Stomach (tissue), 9 donors: ENCODE data around the gene SGMS1. TPM values are rescaled to one million over a fixed set of nuclear protein-coding genes. Genes with fewer than 3 reads are reported as not detected.

Source experiments
- DNase-seq, 2 donors: peaks; one replicate each; pipeline versions ENCODE4 v3.0.0 to v3.0.0-alpha.2; 2013 to 2019
- H3K27ac ChIP-seq, 5 donors: fragments of 200-600 bp in 4 of 5; sonication (generic) in 4 of 5; one replicate each; pipeline ENCODE4 v1.5.1; 2013 to 2019; ENCODE audit warnings: mild to moderate bottlenecking in 1 of 5, moderate library complexity in 1 of 5
- H3K27me3 ChIP-seq, 3 donors: fragments of 200-600 bp; sonication (generic); one replicate each; pipeline ENCODE4 v1.5.1; 2017 to 2019; ENCODE audit warnings: mixed run types in 1 of 3
- H3K36me3 ChIP-seq, 4 donors: fragments of 200-600 bp; sonication (generic); 1 replicate in 3 of 4; 2 replicates in 1 of 4; pipeline ENCODE4 v1.5.1; 2016 to 2019
- H3K4me1 ChIP-seq, 4 donors: fragments of 200-600 bp; sonication (generic); one replicate each; pipeline ENCODE4 v1.5.1; 2016 to 2019
- H3K4me3 ChIP-seq, 4 donors: fragments of 200-600 bp; sonication (generic) in 3 of 4; one replicate each; pipeline ENCODE4 v1.5.1; 2016 to 2019; ENCODE audit warnings: mild to moderate bottlenecking in 1 of 4
- H3K9me3 ChIP-seq, 4 donors: fragments of 200-600 bp; sonication (generic); one replicate each; pipeline ENCODE4 v1.5.1; 2016 to 2019
- EP300 ChIP-seq: sonication (generic); formaldehyde crosslinking; IDR thresholded peaks from one replicate; pipeline ENCODE4 v1.6.1; 2017; ENCODE audit warnings: antibody characterized with exemption
- POLR2A ChIP-seq, 4 donors: fragments of 450-650 bp; IDR thresholded peaks; one replicate each; pipeline ENCODE4 v1.6.1; 2016; ENCODE audit warnings: antibody characterized with exemption in 4 of 4, control low read depth in 2 of 4, mild to moderate bottlenecking in 1 of 4, moderate library complexity in 1 of 4
- POLR2AphosphoS5 ChIP-seq, 3 donors: sonication (generic); formaldehyde crosslinking; IDR thresholded peaks; one replicate each; pipeline ENCODE4 v1.6.1; 2016; ENCODE audit warnings: antibody characterized with exemption in 3 of 3
- WGBS, 5 donors: extraction: QIAGEN DNeasy Blood & Tissue Kit in 3 of 5; methylation state at CpG; one replicate each; pipeline versions ENCODE4 v1.1.5 to v1.1.7; 2013 to 2018; 5-methylcytosine and 5-hydroxymethylcytosine counted together
- intact Hi-C: fragments of 100-400 bp; cut with DNase I; formaldehyde crosslinking; loops from one replicate; pipeline ENCODE4 v1.15.1; 2023; ENCODE audit warnings: low total_unique reads
- polyA plus RNA-seq, 3 donors: library from polyadenylated mRNA; stranded (reverse); fragments of 200-250 nt; gene quantifications; one replicate each; pipeline ENCODE4 v1.2.3, GENCODE V29; 2013
- total RNA-seq, 5 donors: library from RNA; depleted of rRNA; stranded (reverse); fragments of >200 nt; gene quantifications; one replicate each; pipeline versions ENCODE4 v1.1.0 to v1.2.3, GENCODE V29; 2014 to 2016
- TF ChIP-seq, protein P1 (sequence below), 7 experiments: fragments of 450-650 bp in 4 of 7; fragments of 200-600 bp in 3 of 7; sonication (generic) in 3 of 7; IDR thresholded peaks; one replicate each; pipeline ENCODE4 v1.5.1; 2016 to 2019; ENCODE audit warnings: antibody characterized with exemption in 7 of 7, control low read depth in 2 of 7, mild to moderate bottlenecking in 1 of 7
- donor health status: healthy with polysubstance abuse.
- donor health status: Bipolar disorder and iron deficiency.
- donor health status: healthy.

SGMS1 gene
- total and polyA plus RNA-seq, 8 donors = 6.2 to 229 (median 49.6) TPM

DNA sequence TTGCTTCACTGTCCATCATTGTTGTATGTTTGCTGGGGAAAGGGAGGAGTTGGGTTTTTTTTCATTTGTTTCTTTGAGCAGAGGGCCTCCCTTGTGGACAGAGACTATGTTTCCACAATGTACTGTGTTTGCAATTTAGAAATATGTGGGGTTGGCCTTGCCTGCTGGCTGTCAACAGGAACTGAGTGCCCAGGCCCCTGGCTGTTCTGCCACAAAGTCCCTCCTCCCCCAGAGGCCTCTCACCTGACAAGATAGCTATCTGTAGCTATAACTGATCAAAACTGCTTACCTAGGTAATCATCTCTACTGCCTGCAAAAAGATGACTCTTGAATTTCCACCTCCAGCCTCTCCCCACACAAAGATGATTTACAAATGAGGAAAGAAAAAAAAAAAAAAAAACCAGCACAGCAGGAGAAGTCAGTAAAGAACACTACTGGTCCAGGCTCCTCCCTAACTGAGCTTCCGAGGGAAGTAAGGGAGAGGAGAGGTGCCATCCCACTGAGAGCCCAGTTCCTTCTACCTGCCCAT lies 121.8 kb downstream of the SGMS1 start:
- H3K36me3 ChIP-seq = no peaks in the 10 kb centered on the region
- peaks cover 0 to 43% (median 18%) of the 10 kb centered on the region in 4 donors for H3K4me1 ChIP-seq
- H3K27ac ChIP-seq = peak overlapping the region in 4 of 5 donors; percentile 12 to 69 (median 50)
- 33 to 76% (median 52%) methylated on average over 1 of the region's 1 CpG for WGBS, 5 donors
- no peak for DNase-seq
- no peaks in the 10 kb centered on the region for H3K9me3 ChIP-seq
- no peak for TF ChIP-seq POLR2AphosphoS5 (IDR thresholded peaks at IDR 0.05)
- TF ChIP-seq POLR2A (IDR thresholded peaks at IDR 0.05) = no peak
- no peak for TF ChIP-seq EP300
- H3K4me3 ChIP-seq = no peak overlapping the region
- H3K27me3 ChIP-seq = no peaks in the 10 kb centered on the region
- intact Hi-C loops = no loop called here

DNA sequence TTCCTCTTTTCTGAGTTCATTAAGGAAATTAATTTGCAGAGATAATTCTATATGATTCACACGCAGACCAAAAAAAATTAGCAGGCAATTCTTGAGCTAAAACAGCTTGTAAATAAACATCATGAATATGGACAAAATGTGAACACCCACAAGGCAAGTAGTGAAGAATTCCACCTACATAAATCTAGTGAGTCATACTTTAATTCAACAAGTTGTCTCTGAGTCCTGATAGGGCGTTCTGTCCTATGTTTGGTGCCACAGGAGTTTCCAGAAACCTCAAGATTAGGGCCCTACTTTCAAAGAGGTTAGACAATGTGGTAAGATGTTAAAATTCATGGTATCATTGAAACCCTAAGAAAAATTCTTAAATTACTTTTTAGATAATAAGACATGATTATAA lies 122.3 kb downstream of the SGMS1 start:
- no peaks in the 10 kb centered on the region for H3K9me3 ChIP-seq
- intact Hi-C loops = no loop called here
- WGBS, 5 donors = 55 to 70% (median 65%) methylated on average over 2 of the region's 2 CpGs
- no peak for DNase-seq
- no peaks in the 10 kb centered on the region for H3K36me3 ChIP-seq
- H3K4me1 ChIP-seq = peaks cover 0 to 41% (median 18%) of the 10 kb centered on the region in 4 donors
- H3K4me3 ChIP-seq = no peak overlapping the region
- no peaks in the 10 kb centered on the region for H3K27me3 ChIP-seq
- no peak for TF ChIP-seq POLR2AphosphoS5 (IDR thresholded peaks at IDR 0.05)
- no peak for TF ChIP-seq EP300
- no peak for TF ChIP-seq POLR2A (IDR thresholded peaks at IDR 0.05)
- TF ChIP-seq, protein P1, sequence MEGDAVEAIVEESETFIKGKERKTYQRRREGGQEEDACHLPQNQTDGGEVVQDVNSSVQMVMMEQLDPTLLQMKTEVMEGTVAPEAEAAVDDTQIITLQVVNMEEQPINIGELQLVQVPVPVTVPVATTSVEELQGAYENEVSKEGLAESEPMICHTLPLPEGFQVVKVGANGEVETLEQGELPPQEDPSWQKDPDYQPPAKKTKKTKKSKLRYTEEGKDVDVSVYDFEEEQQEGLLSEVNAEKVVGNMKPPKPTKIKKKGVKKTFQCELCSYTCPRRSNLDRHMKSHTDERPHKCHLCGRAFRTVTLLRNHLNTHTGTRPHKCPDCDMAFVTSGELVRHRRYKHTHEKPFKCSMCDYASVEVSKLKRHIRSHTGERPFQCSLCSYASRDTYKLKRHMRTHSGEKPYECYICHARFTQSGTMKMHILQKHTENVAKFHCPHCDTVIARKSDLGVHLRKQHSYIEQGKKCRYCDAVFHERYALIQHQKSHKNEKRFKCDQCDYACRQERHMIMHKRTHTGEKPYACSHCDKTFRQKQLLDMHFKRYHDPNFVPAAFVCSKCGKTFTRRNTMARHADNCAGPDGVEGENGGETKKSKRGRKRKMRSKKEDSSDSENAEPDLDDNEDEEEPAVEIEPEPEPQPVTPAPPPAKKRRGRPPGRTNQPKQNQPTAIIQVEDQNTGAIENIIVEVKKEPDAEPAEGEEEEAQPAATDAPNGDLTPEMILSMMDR (IDR thresholded peaks at IDR 0.05) = no peak
- peak overlapping the region in 3 of 5 donors; percentile 12 to 60 (median 39) for H3K27ac ChIP-seq

GRCh38 chr10:50498465-50498864 lies 125.3 kb downstream of the SGMS1 start:
- Histone ChIP-seq H3K27me3 (no peaks in the 10 kb centered on the region), H3K4me1 (peaks cover 0 to 39% (median 18%) of the 10 kb centered on the region in 4 donors), H3K36me3 (no peaks in the 10 kb centered on the region), H3K9me3 (no peaks in the 10 kb centered on the region), H3K4me3 (no peak overlapping the region), H3K27ac (peak overlapping the region in 1 of 5 donors; percentile 44)
- no peak for DNase-seq
- intact Hi-C loops = no loop called here
- no peak for TF ChIP-seq EP300
- no peak for TF ChIP-seq POLR2AphosphoS5 (IDR thresholded peaks at IDR 0.05)
- no peak for TF ChIP-seq POLR2A (IDR thresholded peaks at IDR 0.05)
- TF ChIP-seq, protein P1 (IDR thresholded peaks at IDR 0.05) = no peak
- 81 to 95% (median 90%) methylated on average over 1 of the region's 1 CpG for WGBS, 5 donors

DNA sequence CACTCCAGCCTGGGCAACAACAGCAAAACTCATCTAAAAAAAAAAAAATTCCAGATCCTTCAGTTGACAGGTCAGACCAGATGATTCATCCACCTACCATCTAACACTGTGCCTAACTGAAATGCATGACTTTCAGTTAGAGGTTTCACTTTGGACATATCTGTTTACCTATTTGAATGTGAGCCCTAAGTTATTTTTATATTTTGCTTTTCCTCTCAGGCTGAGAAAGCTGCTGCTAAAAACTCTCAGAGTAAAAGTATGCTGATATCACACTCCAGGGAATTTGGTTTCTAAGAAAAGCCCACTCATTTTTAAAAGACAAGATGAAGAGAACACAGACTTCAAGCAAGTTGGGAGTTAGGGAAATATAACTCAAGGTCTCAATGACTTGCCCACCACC lies 126.0 kb downstream of the SGMS1 start:
- Histone ChIP-seq H3K36me3 (no peaks in the 10 kb centered on the region), H3K27ac (peak overlapping the region in 2 of 5 donors; percentile 28 to 44), H3K9me3 (no peaks in the 10 kb centered on the region), H3K27me3 (no peaks in the 10 kb centered on the region), H3K4me3 (no peak overlapping the region), H3K4me1 (peaks cover 0 to 33% (median 18%) of the 10 kb centered on the region in 4 donors)
- TF ChIP-seq POLR2AphosphoS5 (IDR thresholded peaks at IDR 0.05) = peak in 1 of 3 donors; percentile 31
- TF ChIP-seq, protein P1 (IDR thresholded peaks at IDR 0.05) = no peak
- TF ChIP-seq POLR2A (IDR thresholded peaks at IDR 0.05) = no peak
- TF ChIP-seq EP300 = no peak
- intact Hi-C loops = no loop called here
- peak in 1 of 2 donors; percentile 38 for DNase-seq

DNA sequence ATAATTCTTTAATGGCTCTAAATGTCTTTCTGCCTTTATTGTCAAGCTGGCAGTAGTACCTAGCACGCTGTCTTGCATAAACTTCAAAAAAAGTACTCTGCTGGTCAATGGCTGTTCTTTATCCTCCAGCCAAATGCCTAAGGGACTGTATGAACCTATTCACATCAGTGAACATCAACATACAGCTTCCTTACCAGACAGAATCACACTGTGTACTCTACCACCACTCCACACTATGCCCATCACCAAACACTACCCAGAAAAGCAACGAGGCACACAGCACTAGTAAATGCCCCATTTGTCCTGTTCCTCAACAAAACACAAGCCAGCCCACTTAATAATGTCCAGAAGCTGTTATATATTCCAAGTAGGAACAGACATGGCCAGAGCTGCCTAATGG lies 127.5 kb downstream of the SGMS1 start:
- intact Hi-C loops = no loop called here
- no peak for TF ChIP-seq POLR2A (IDR thresholded peaks at IDR 0.05)
- TF ChIP-seq, protein P1 (IDR thresholded peaks at IDR 0.05) = no peak
- no peak for TF ChIP-seq POLR2AphosphoS5 (IDR thresholded peaks at IDR 0.05)
- TF ChIP-seq EP300 = no peak
- Histone ChIP-seq H3K4me3 (no peak overlapping the region), H3K9me3 (no peaks in the 10 kb centered on the region), H3K27ac (peak overlapping the region in 1 of 5 donors; percentile 34), H3K36me3 (no peaks in the 10 kb centered on the region), H3K4me1 (peaks cover 0 to 18% (median 8%) of the 10 kb centered on the region in 4 donors), H3K27me3 (no peaks in the 10 kb centered on the region)
- no peak for DNase-seq
- WGBS, 5 donors = 85 to 94% (median 87%) methylated on average over 2 of the region's 2 CpGs
